Measurements from ENCODE around the gene SCTR.

DNA sequence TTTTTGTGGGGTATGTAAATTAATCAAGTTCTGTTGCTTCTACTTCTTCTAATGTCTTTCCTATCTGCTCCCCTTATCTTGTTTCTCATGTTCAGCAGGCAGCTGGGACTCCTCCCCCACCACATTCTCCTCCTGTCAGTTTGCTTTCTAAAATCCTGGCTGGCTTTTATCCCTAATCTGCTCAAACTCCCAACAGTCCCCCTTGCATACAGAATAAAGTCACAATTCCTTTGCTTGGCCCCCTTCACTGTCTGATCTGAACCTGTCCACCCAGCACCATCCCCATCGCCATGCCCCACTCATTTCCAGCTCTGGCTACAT, 22.1 kb upstream of the SCTR start:
- no peak for TF ChIP-seq CEBPB (IDR thresholded peaks at IDR 0.05; ENCODE audit: low read depth, low read length)
- no peak for TF ChIP-seq SRF (IDR thresholded peaks at IDR 0.05; ENCODE audit: low read depth, low read length)
- TF ChIP-seq BRCA1 (IDR thresholded peaks at IDR 0.05; ENCODE audit: low read depth, low read length): no peak
- no peak for TF ChIP-seq SIX5 (IDR thresholded peaks at IDR 0.05; ENCODE audit: low read depth, low read length)
- TF ChIP-seq POLR2AphosphoS5 (IDR thresholded peaks at IDR 0.05; ENCODE audit: low read depth, low read length): no peak
- TF ChIP-seq, protein P1, sequence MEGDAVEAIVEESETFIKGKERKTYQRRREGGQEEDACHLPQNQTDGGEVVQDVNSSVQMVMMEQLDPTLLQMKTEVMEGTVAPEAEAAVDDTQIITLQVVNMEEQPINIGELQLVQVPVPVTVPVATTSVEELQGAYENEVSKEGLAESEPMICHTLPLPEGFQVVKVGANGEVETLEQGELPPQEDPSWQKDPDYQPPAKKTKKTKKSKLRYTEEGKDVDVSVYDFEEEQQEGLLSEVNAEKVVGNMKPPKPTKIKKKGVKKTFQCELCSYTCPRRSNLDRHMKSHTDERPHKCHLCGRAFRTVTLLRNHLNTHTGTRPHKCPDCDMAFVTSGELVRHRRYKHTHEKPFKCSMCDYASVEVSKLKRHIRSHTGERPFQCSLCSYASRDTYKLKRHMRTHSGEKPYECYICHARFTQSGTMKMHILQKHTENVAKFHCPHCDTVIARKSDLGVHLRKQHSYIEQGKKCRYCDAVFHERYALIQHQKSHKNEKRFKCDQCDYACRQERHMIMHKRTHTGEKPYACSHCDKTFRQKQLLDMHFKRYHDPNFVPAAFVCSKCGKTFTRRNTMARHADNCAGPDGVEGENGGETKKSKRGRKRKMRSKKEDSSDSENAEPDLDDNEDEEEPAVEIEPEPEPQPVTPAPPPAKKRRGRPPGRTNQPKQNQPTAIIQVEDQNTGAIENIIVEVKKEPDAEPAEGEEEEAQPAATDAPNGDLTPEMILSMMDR (IDR thresholded peaks at IDR 0.05; ENCODE audit: control extremely low read depth in 1 of 3, insufficient read depth in 1 of 3, low read depth in 1 of 3, low read length in 3 of 3): no peak
- TF ChIP-seq POLR2A (IDR thresholded peaks at IDR 0.05; ENCODE audit: control extremely low read depth in 1 of 2, low read depth in 2 of 2, low read length in 2 of 2): no peak
- TF ChIP-seq, protein P2, sequence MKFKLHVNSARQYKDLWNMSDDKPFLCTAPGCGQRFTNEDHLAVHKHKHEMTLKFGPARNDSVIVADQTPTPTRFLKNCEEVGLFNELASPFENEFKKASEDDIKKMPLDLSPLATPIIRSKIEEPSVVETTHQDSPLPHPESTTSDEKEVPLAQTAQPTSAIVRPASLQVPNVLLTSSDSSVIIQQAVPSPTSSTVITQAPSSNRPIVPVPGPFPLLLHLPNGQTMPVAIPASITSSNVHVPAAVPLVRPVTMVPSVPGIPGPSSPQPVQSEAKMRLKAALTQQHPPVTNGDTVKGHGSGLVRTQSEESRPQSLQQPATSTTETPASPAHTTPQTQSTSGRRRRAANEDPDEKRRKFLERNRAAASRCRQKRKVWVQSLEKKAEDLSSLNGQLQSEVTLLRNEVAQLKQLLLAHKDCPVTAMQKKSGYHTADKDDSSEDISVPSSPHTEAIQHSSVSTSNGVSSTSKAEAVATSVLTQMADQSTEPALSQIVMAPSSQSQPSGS (IDR thresholded peaks at IDR 0.05; ENCODE audit: low read length): no peak
- TF ChIP-seq EZH2 (IDR thresholded peaks at IDR 0.05; ENCODE audit: low read depth, low read length, severe bottlenecking): no peak

Measured in H1 (cell line).